LoVo (cell line): ENCODE data around the gene TSPEAR.
"Not testable (repeated sequence)": the region's sequence is repeated elsewhere in the genome, so short reads cannot be mapped to it uniquely, and the experiment has no call there.

Experiments
- DNase-seq: peaks from one replicate; pipeline ENCODE4 v3.0.0-alpha.2; 2016; ENCODE audit warnings: low spot score

The TSPEAR gene

DNA sequence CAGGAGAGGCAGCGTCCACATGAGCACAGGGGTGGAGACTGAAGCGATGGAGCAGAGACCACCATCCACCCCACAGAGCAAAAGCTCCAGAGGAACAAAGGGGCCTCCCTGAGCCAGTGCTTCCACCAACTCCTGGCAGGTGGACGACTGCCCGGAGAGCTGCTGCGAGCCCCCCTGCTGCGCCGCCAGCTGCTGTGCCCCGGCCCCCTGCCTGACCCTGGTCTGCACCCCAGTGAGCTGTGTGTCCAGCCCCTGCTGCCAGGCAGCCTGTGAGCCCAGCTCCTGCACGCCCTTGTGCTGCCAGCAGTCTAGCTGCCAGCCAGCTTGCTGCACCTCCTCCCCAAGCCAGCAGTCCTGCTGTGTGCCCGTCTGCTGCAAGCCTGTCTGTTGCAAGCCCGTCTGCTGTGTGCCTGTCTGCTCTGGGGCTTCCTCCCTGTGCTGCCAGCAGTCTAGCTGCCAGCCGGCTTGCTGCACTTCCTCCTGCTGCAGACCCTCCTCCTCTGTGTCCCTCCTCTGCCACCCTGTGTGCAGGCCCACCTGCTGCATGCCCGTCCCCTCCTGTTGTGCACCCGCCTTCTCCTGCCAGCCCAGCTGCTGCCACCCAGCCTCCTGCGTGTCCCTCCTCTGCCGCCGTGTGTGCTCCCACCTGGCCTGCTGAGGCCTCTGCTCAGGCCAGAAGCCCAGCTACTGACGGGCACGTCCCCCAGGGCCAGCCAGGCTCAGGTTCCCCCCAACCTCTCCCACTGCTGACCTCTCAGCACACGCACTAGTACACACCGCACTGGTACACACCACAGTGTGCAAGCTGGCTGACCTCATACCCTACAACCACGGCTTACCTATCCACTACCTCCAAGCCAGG lies 9.0 kb downstream of the TSPEAR start:
- no peak for DNase-seq

DNA sequence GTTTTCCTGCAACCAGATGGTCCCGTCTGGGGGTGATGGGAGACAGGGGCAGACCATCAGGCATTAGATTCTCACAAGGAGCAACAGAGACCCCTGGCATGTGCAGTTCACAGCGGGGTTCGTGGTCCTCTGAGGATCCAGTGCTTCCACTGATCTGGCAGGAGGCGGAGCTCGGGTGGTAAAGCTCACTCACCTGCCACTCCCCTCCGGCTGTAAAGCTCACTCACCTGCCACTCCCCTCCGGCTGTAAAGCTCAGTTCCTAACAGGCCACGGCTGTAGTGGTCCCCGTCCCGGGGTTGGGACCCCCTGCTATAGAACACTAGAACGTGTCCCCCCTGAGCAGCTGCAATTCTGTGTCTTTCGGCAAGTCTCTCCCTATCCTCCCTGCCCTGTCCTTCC lies 9.8 kb downstream of the TSPEAR start:
- no peak for DNase-seq

DNA sequence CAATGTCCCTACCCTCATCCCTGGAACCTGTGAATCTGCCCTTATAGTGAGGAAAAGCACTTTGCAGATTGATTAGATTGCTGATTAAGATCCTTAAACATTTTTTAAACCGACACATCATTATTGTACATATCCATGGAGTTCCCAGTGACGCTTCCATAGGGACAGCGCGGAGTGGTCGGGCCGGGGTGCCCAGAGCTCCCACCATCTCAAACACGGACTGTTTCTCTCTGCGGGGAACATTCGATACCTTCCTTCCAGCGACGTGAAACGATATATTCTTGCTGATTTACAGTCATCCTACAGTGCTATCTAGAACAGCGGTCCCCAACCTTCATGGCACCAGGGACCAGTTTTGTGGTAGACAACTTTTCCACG lies 10.4 kb downstream of the TSPEAR start:
- no peak for DNase-seq

DNA sequence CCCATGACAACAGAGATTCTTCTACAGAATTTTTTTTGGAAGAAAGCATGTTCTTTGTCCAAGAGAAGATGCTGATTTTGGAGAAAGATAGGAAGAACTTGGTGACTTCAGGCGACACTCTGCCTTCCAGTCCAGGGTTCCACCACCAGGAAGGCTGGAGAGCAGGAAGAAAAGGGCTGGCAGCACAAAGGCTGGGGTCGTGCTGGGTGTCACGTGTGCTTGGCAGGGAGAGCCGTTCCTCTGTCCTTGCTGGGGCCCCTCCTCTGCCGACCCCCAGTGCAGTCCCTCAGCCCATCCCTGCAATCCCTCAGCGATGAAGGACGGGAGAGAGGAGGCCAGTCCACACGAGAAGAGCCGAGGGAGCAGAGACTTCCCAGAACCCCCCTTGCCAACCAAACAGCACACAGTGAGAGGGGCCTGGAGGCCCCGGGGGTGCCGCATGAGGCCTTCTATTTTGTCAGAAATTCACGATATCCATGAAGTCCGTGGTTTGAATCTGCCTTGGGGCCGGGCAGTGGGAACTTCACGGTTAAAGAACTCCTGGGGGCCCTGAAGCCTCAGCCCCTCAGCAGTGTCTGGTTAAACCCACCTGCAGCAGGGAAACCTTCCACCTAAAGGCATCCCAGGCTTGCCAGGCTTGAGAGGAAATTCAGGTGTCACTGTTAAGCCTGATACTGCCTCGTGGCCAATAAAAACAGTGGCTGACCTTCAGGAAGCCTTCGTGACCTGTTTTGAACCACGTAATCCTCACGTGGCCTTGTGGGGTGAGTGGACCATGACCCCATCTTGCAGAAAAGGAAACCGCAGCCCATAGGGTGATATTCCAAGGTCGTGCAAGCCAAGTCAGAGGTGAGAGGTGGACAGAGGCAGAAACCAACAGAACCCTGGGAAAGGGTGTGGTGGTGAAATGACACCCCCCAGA lies 11.0 kb downstream of the TSPEAR start:
- DNase-seq: no peak

DNA sequence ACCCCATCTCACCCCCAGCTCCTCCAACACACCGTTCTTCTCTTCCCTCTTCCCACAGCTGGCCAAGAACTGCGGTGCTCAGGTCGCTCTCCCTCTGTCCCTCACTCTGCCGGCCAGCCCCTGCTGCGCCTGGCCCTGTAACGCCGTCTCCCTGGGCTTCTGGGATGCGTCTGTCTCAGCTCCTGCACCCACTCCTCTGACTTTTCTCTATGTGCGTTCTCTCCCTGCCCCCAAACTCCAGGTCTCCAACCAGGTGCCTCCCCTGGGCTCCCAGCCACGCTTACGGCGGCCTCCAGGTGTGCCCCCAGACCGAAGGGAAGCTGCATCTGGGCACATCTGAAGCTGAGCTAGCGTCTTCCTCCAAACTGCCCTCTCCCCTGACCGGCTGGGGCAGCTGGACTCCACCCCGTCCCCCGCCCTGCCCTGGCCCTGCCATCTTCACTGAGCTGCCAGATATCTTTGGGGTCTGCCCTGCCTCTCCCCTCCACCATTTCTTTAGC lies 11.8 kb downstream of the TSPEAR start:
- DNase-seq: no peak

DNA sequence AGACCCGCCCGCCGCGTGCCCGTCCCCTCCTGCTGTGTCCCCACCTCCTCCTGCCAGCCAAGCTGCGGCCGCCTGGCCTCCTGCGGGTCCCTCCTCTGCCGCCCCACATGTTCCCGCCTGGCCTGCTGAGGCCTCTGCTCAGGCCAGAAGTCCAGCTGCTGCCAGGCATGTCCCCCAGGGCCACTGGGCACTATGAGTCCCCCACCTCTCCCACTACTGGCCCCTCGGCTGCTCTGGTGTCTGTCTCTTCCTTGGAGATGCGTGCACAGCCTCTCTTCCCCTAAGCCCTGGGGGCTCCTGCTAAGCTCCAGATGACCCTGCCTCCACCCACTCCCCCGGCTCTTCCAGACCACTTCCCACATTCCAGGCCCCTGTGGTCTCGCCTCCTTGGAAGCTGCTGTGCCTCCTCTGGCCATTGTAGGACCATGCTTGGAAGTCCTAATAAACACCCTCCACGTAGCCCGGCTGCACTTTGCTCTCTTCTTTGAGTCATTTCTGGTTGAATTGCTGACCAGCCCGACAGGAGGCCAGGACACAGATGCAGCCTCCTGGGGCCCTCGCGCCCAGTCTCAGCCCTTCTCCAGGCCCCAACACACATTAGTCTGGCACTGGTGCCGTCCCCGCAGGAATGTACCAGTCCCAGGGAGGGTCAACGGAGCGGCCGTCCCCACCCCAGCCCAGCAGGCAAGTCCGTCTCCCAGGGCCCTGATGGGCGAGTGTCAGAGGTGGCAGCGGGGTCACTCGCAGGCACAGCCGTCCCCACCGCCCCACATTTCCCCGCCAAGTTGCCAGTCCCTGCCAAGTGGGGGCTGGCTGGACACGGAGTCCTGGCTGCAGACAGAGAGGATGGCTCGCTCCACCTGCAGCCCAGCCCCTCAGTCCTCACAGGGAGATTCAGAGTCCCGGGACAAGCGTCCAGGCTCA lies 13.3 kb downstream of the TSPEAR start:
- no peak for DNase-seq

DNA sequence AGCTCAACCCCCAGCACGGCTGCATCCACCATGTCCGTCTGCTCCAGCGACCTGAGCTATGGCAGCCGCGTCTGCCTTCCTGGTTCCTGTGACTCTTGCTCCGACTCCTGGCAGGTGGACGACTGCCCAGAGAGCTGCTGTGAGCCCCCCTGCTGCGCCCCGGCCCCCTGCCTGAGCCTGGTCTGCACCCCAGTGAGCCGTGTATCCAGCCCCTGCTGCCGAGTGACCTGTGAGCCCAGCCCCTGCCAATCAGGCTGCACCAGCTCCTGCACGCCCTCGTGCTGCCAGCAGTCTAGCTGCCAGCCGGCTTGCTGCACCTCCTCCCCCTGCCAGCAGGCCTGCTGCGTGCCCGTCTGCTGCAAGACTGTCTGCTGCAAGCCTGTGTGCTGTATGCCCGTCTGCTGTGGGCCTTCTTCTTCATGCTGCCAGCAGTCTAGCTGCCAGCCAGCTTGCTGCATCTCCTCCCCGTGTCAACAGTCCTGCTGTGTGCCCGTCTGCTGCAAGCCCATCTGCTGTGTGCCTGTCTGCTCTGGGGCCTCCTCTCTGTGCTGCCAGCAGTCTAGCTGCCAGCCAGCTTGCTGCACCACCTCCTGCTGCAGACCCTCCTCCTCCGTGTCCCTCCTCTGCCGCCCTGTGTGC lies 14.1 kb downstream of the TSPEAR start, which contains the start of gene KRTAP10-12:
TSS of gene KRTAP10-12 (plus strand) at position 1 of the 639 bp plus-strand sequence. CDS start at position 31, 30 bp downstream.
- not testable (repeated sequence) for DNase-seq

DNA sequence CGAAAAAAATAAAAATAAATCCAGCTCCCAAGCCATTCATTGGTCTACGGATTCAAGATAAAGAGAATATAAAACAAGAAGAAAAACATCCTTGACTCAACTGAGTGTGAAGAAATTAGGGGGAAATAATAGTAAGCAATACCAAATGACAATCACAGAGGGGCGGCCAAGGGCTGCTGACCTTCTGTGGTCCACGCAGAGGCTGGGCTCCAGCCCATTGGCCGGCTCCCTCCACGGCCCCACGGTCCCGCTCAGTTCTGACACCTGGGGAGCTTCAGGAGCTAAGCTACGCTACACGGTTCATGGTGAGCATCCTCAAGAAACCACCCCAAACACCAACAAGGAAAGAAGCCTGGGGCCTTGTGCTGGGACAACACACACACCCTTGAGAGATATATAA lies 14.8 kb downstream of the TSPEAR start:
- no peak for DNase-seq

DNA sequence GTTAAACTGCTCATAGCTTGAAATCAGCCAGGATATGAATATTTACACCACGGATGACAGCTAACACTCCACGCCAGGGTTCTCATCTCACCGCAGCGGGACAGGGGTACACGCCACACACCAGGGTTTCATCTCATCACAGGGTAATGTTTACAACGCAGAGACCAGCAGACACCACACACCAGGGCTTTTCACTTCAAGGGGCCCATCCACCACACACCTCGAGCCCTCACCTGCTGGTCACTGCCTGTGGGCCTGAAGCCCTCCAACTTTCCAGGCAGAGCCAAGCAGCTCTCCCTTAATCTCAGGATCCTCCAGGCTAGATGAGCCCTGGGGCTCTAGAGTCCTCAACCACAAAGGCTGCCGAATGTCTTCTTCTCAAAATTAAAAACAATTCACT lies 15.7 kb downstream of the TSPEAR start:
- DNase-seq: no peak

DNA sequence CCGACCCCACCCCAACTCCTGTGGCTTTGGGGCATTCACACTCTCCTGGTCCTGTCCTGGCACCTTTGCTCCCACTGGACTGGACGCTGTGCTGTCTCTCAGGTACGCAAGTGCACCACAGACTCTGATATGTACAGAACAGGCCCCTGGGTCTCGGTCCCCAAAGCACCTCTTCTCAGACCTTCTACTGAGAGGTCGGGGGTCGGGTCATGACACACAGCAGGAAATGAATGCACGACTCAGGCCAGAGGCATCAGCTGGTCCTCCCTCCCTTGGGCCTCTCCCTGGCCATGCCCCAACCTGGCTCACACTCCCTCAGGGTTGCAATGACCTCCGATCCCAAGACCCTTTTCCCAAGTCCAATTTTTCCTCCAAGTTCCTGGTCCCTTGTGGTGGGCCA lies 16.2 kb downstream of the TSPEAR start:
- no peak for DNase-seq

DNA sequence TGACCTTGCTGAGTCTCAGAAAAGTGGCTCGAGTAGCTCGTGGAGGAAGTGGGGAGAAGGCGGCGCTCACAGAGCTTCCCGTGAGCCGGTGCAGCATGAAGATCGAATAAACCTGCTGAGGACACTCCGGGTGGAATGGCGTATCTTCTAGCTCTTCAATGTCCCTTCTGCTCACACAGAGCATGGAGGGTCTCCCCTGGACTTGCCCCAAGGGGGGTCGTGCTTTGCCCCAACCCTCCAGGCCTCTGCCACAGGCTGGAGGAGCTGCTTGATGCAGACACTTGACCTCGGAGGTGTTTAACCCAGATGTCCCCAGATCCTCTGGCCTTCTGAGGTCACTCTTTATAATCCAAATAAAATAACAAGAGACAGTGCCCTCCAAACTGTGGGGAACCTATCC lies 16.6 kb downstream of the TSPEAR start:
- no peak for DNase-seq

DNA sequence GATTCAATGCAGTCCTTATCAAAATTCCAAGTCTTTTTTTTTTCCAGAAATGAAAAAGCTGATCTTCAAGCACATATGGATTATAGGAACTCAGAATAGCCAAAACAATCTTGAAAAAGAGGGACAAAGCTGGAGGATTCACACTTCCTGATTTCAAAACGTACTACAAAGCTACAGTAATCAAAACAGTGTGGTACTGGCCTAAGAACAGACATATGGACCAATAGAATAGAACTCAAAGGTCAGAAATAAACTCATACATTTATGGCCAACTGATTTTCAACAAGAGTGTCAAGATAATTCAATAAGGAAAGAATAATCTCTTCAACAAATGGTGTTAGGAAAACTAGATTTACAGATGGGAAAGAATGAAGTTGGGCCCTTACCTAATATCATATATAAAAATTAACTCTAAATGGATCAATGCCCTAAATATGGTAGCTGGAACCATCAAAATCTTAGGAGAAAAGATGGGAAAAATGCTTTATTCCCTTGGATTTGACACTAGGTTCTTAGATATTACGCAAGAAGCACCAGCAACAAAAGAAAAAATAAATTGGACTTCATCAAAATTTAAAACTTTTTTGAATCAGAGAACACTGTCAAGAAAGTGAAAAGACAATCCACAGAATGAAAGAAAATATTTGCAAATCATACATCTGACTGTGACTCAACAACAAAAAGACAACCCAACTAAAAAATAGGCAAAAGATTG lies 18.4 kb downstream of the TSPEAR start:
- DNase-seq: no peak

DNA sequence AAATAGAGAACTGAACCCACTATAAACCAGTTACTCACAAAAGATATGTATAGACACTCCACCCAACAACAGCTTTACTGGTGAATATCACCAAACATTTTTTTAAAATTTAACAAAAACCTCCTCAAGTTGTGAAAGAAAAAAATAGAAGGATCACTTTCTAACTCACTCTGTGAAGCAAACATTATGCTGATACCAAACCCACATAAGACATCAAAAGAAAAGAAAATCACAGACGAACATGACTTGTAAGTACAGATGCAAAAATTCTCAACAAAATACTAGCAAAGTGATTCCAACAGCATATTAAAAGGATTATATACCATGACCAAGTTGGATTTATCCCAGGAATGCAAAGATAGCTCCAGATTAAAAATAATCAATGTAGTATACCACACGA lies 19.7 kb downstream of the TSPEAR start:
- DNase-seq: no peak

DNA sequence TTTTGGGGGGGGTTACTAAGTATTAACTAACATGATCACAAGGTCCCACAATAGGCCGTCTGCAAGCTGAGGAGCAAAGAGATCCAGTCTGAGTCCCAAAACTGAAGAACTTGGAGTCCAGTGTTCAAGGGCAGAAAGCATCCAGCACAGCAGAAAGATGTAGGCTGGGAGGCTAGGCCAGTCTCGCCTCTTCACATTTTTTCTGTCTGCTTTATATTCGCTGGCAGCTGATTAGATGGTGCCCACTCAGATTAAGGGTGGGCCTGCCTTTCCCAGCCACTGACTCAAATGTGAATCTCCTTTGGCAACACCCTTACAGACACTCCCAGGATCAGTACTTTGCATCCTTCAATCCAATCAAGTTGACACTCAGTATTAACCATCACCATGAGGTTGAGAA lies 21.6 kb downstream of the TSPEAR start:
- DNase-seq: not testable (repeated sequence)

DNA sequence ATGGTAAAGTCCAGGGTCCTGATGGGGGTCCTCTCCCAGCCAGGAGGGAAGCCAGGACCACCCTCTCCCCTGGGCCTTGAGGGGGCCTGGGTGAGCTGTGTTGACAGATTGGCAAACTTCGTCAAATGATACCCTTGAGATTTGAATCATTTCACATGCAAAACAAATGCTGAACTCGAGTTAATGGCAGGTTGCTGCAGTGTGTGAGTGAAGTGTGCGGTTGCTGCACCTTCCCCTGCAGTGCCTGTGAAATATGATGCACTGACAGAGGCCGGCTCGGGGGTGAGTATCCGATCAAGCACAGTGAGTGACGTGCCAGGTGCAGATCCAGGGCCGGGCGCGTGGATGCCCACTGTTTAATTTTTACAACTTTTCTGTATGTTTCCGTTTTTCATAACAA lies 23.7 kb downstream of the TSPEAR start:
- no peak for DNase-seq

DNA sequence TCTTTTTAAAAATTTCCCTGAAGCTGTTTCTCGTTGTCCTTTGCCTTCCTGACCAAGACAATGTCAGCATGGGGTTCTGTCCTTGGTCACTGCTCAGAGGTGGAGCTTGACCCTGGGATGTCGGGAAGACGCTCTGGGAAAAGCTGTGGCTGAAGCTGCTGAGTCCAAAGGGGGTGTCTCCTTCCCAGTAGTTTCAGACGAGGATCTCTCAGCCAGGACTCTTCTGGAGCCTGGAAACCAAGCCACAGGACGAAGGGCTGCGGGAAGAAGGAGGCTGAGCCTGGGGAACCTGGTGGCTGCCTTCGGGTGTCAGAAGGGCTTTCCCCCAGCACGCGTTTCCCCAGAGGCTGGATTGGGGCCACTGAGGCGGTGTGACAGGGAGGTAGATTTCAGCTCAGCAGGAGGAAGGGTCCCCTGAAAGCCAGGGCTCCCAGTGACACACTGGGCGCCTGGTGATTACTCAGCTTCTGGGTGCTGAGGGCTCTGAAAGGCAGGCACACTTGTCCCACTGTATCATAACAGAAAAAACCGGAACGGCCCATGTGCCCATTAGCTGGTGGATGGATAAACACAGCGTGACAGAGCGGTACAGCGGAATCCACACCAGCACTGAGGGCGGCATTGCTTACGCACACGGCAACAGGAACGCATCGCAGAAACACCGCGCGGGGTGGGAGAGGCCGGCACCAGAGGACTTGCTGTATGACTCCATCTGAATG lies 24.4 kb downstream of the TSPEAR start:
- DNase-seq: no peak

DNA sequence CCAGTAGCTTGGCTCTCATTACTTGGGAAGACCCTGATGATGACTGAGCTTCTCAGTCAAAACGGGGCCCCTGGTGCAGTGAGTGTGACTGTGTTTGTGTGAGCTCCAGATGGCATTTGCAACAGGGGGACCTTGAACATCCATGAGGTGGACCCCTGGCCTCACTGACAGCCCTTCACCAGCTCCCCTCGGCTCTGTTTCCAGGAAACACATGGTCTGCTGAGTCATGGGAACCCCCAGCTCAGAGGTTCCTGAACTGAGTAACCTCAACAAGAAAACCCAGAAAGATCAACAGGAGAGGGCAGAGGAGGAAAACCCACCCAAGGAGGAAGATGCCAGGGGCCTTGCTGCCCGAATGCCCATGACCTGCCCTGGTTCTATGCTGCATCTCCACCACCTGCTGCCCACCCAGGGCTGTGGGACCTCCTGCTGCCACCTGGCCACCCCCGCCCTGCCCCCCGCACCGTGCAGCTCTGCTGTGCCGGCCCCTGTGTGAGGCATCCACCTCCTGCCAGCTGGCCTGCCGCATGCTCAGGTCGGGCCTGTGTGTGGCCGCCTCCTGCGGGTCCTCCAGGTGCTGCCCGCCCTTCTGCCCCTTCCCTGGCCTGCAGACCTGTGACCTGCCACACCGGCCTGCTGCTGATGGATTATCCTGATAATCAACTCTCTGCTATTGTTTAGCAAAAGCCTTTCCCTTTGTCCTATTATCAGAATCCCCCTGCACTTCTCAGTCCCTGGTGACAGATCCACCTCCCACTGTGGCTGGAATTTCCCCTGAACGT lies 25.2 kb downstream of the TSPEAR start:
- no peak for DNase-seq

DNA sequence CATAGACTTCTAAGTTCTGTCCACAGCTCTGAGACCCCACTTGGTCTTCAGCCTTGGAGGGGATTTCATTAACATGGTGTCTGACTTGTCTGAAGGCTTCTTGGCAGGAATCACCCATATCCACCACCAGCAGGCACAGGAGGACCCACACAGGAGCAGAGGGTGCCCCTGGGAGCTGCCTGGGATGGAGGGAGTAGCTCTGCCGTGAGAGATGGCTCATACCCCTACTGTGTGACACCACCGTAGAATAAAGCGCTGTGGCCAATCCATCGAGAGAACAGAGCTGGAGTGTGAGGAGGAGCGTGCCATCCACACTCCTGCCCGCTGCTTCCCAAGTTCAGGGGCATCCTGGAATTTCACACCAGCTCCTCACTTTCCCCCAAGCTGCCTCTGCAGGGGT lies 26.3 kb downstream of the TSPEAR start:
- not testable (repeated sequence) for DNase-seq

DNA sequence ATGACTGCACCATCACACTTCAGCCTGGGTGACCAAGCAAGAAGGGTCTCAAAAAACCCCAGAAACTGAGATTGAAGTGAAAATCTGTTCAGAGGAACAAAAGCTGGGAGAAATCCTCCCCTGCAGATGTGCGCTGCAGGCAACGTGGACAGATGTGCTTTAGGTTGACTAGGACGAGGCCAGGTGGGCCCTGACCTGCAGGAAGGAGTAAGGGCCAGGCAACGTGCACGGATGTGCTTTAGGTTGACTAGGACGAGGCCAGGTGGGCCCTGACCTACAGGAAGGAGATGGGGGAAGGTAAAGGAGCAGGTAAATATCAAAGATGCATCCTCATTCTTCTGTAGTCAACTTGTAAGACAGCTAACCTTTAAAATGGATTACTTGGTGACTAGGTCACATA lies 26.9 kb downstream of the TSPEAR start:
- no peak for DNase-seq
